ENCODE data around the gene TAF11L11. TPM values are rescaled to one million over a fixed set of nuclear protein-coding genes. Genes with fewer than 3 reads are reported as not detected.
"Not testable (repeated sequence)": the region's sequence is repeated elsewhere in the genome, so short reads cannot be mapped to it uniquely, and the experiment has no call there.

TAF11L11 gene
- total RNA-seq (ENCODE audit: low replicate concordance): not detected in 2 replicates
- long read RNA-seq: 0 reads

- H3K27ac Mint-ChIP-seq; H3K27me3 Mint-ChIP-seq; H3K9me3 Mint-ChIP-seq; H3K4me1 Mint-ChIP-seq (ENCODE audit: unreplicated experiment); H3K4me3 Mint-ChIP-seq; H3K36me3 Mint-ChIP-seq; DNase-seq (ENCODE audit: extremely low spot score, unreplicated experiment): not testable (repeated sequence)
Measured at GRCh38 chr5:17603880-17604279, at the start of gene TAF11L11. TAF11L11 (plus strand) TSS chr5:17604183.

GRCh38 chr5:17585658-17586057 lies 18.3 kb upstream of the TAF11L11 start, which contains the start of gene TAF11L7:
TAF11L7 (minus strand) TSS chr5:17585758.
- H3K4me3 Mint-ChIP-seq; H3K27me3 Mint-ChIP-seq; H3K27ac Mint-ChIP-seq; H3K9me3 Mint-ChIP-seq; DNase-seq (ENCODE audit: extremely low spot score, unreplicated experiment); H3K4me1 Mint-ChIP-seq (ENCODE audit: unreplicated experiment); H3K36me3 Mint-ChIP-seq: not testable (repeated sequence)

GRCh38 chr5:17590860-17591259 lies 13.1 kb upstream of the TAF11L11 start, which contains the start of gene TAF11L8:
TAF11L8 (minus strand) TSS chr5:17590960.
- H3K27me3 Mint-ChIP-seq; H3K27ac Mint-ChIP-seq; H3K4me3 Mint-ChIP-seq; H3K9me3 Mint-ChIP-seq; H3K36me3 Mint-ChIP-seq; H3K4me1 Mint-ChIP-seq (ENCODE audit: unreplicated experiment); DNase-seq (ENCODE audit: extremely low spot score, unreplicated experiment): not testable (repeated sequence)

- H3K9me3 Mint-ChIP-seq; H3K4me1 Mint-ChIP-seq (ENCODE audit: unreplicated experiment); H3K36me3 Mint-ChIP-seq; H3K27ac Mint-ChIP-seq; H3K4me3 Mint-ChIP-seq; H3K27me3 Mint-ChIP-seq: not testable (repeated sequence)
- peak; percentile 81 for DNase-seq (ENCODE audit: extremely low spot score, unreplicated experiment)
Measured at GRCh38 chr5:17594255-17594654, 9.7 kb upstream of the TAF11L11 start, which contains the start of gene TAF11L9. TAF11L9 (minus strand) TSS chr5:17594394.

GRCh38 chr5:17597728-17598127 lies 6.3 kb upstream of the TAF11L11 start, which contains the start of gene TAF11L10:
TAF11L10 (minus strand) TSS chr5:17597828.
- H3K27me3 Mint-ChIP-seq; H3K27ac Mint-ChIP-seq; H3K4me1 Mint-ChIP-seq (ENCODE audit: unreplicated experiment); H3K4me3 Mint-ChIP-seq; DNase-seq (ENCODE audit: extremely low spot score, unreplicated experiment); H3K36me3 Mint-ChIP-seq; H3K9me3 Mint-ChIP-seq: not testable (repeated sequence)

GRCh38 chr5:17604951-17605350 lies 968 bp downstream of the TAF11L11 start:
- TF ChIP-seq CTCF (conservative IDR thresholded peaks at IDR 0.05): no peak
- Mint-ChIP-seq H3K27ac (no peak overlapping the region), H3K4me1 (ENCODE audit: unreplicated experiment) (no peaks in the 10 kb centered on the region)

GRCh38 chr5:17607461-17607860 lies 3.5 kb downstream of the TAF11L11 start:
- not testable (repeated sequence) for H3K36me3 Mint-ChIP-seq; H3K9me3 Mint-ChIP-seq; H3K4me1 Mint-ChIP-seq (ENCODE audit: unreplicated experiment); DNase-seq (ENCODE audit: extremely low spot score, unreplicated experiment); H3K27me3 Mint-ChIP-seq; H3K4me3 Mint-ChIP-seq; H3K27ac Mint-ChIP-seq

More at GRCh38 chr5:17604951-17605350, 968 bp downstream of the TAF11L11 start:
- Mint-ChIP-seq H3K27me3 (no peaks in the 10 kb centered on the region), H3K4me3 (no peak overlapping the region), H3K9me3 (no peaks in the 10 kb centered on the region), H3K36me3 (no peaks in the 10 kb centered on the region)
- no peak for DNase-seq (ENCODE audit: extremely low spot score, unreplicated experiment)

- not testable (repeated sequence) for H3K27me3 Mint-ChIP-seq; H3K9me3 Mint-ChIP-seq; H3K4me3 Mint-ChIP-seq; DNase-seq (ENCODE audit: extremely low spot score, unreplicated experiment); H3K27ac Mint-ChIP-seq; H3K36me3 Mint-ChIP-seq; H3K4me1 Mint-ChIP-seq (ENCODE audit: unreplicated experiment)
Measured at GRCh38 chr5:17610092-17610491, 6.1 kb downstream of the TAF11L11 start, which contains the start of gene TAF11L12. TAF11L12 (plus strand) TSS chr5:17610392.

- DNase-seq (ENCODE audit: extremely low spot score, unreplicated experiment): no peak
- no peaks in the 10 kb centered on the region for H3K4me1 Mint-ChIP-seq (ENCODE audit: unreplicated experiment)
- H3K9me3 Mint-ChIP-seq: no peaks in the 10 kb centered on the region
- H3K27me3 Mint-ChIP-seq: no peaks in the 10 kb centered on the region
- TF ChIP-seq CTCF (conservative IDR thresholded peaks at IDR 0.05): no peak
- H3K27ac Mint-ChIP-seq: no peak overlapping the region
- no peaks in the 10 kb centered on the region for H3K36me3 Mint-ChIP-seq
- H3K4me3 Mint-ChIP-seq: no peak overlapping the region
Measured at GRCh38 chr5:17614872-17615605, 11.1 kb downstream of the TAF11L11 start.
